ENCODE measurements around the gene ANKRD29.
A peak's percentile ranks its signal among the peaks of the same experiment; 100 is the strongest.
"Not testable (repeated sequence)": the region's sequence is repeated elsewhere in the genome, so short reads cannot be mapped to it uniquely, and the experiment has no call there.

The ANKRD29 gene

DNA sequence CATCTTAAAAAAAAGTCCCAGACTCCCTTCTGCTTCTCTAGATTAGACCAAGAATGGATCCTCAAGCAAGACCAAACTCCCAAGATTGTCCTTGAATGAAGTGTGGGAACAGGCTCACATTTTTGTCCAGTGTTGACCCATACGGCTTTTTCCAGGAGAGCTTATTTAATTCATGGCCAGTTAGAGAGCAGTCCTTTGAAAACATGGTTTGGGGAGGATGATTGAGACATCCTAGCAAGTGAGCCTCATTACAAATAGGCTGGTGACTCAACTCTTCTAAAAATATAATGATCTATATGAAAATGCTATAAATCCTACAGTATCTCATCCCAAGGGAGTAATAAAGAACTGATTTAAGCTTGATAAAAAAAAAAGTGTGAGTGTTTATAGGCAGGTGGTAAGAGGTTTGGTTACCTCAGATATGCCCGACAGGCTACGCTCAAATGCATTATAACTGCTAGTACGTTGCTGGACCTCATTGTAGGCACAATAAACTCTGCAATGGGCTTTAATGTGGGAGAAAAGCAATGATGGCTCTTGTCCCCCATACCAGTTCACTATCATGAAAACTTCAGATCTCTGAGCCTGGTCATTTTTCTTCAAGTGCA, 17.0 kb downstream of the ANKRD29 start:
- no peak for DNase-seq (ENCODE audit: low spot score)

DNA sequence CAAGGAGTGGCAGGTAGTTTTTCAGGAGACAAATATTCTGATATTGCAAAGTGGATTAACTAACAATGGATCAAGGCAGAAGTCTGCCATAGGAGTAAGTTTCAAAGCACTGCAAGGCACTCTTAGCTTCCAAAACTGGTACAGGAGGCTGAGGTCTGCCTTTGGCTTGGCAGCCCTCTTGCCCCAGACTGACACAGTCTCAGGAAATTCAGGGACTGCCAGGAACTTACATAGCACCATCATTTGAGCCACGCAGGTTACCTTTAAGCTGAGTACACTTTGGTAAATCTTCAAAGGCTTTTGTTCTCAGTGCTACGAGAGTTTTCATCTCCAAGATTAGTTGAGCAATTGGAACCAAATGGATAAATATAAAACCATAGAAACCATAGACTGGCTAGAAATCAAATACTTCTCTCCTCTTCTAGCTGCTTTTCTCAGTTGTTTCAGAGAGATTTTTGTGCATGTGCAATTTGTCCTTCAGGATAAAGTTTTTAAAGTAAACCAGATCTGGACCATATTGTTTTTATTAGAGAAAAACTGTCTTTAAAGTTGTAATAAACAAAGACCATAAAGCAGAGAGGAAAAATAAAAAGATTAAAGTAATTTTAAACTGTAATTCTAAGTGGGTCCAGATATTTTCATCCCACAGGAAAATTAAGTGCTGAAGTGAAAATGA, 18.8 kb downstream of the ANKRD29 start:
- DNase-seq (ENCODE audit: low spot score): no peak

GRCh38 chr18:23641937-23642666, 20.6 kb downstream of the ANKRD29 start:
- DNase-seq (ENCODE audit: low spot score): no peak

GRCh38 chr18:23641143-23641720, 21.5 kb downstream of the ANKRD29 start:
- no peak for DNase-seq (ENCODE audit: low spot score)

- DNase-seq (ENCODE audit: low spot score): no peak
Measured at GRCh38 chr18:23640052-23640451, 22.7 kb downstream of the ANKRD29 start.

- not testable (repeated sequence) for DNase-seq (ENCODE audit: low spot score)
Measured at GRCh38 chr18:23636433-23636832, 26.3 kb downstream of the ANKRD29 start.

DNA sequence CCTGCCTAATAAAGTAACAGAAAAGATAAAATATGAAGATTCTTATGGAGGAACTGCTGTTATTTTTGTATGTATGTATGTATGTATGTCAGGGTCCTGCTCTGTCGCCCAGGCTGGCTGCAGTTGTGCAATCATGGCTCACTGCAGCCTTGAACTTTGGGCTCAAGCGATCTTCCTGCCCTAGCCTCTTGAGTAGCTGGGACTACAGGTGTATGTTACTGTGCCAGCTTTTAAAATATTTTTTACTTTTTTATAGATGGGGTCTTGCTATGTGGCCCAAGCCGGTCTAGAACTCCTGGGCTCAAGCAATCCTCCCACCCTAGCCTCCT, 26.7 kb downstream of the ANKRD29 start:
- DNase-seq (ENCODE audit: low spot score): no peak

- DNase-seq (ENCODE audit: low spot score): no peak
Measured at GRCh38 chr18:23635283-23636070, 27.2 kb downstream of the ANKRD29 start.

- no peak for DNase-seq (ENCODE audit: low spot score)
Measured at GRCh38 chr18:23634692-23635091, 28.0 kb downstream of the ANKRD29 start.

DNA sequence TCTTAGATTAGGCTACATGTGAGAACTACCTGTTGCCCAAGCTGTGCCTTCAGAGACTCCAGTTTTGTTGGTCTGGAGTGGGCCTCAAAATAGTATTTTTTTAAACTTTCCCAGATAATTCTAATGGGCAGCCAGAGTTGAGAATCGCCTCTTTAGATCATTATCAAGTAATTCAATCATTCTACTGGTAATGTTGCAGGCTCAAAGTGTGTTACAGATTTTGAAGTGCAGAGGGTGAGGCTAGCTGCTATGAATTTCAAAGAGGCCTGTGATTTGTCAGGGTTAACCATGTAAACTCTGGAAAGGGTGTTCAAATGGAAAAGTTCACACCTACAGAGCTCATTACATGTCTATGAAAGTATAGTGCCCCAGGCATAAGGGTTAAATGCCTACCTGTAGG, 30.1 kb downstream of the ANKRD29 start:
- no peak for DNase-seq (ENCODE audit: low spot score)

DNA sequence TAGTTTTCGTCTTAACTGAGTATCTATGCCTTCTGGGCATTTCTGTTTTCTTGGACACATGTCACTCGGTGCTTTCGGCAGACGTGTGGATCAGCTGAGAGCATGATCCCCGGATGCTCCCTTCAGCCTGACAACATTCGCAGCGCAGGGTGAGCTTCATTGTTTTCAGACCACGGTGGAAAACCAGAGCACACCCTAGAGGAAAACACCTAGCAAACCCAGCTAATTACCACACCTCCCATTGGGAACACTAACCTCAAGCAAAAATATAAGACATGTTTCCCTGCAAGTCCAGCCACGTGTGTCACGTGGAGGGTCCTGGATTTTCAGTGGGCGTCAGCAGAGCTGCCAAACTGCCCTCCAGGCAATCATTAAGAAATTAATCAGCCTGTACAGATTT, 31.0 kb downstream of the ANKRD29 start:
- DNase-seq (ENCODE audit: low spot score): no peak

GRCh38 chr18:23631312-23631711, 31.4 kb downstream of the ANKRD29 start:
- no peak for DNase-seq (ENCODE audit: low spot score)

- no peak for DNase-seq (ENCODE audit: low spot score)
Measured at GRCh38 chr18:23629444-23629946, 33.2 kb downstream of the ANKRD29 start.

DNA sequence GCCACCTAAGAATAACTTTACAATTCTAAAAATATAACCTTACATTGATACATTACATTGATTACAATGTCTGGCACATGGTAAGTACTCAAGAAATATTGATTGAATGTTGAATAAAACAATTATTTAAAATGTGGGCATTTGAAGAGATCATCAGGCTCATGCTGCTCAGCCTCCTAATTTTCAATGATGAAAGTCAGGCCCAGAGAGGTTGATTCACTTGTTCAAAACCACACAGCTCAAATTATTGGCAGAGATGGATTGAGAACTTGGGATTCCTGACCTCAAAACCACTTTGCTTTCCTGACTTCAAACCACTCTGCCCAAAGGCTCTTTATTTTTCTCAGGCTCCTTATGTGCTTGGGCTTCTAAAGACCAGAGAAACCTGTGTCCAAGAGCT, 34.7 kb downstream of the ANKRD29 start:
- DNase-seq (ENCODE audit: low spot score): no peak

GRCh38 chr18:23627321-23627720, 35.4 kb downstream of the ANKRD29 start:
- peak; percentile 11 for DNase-seq (ENCODE audit: low spot score)

DNA sequence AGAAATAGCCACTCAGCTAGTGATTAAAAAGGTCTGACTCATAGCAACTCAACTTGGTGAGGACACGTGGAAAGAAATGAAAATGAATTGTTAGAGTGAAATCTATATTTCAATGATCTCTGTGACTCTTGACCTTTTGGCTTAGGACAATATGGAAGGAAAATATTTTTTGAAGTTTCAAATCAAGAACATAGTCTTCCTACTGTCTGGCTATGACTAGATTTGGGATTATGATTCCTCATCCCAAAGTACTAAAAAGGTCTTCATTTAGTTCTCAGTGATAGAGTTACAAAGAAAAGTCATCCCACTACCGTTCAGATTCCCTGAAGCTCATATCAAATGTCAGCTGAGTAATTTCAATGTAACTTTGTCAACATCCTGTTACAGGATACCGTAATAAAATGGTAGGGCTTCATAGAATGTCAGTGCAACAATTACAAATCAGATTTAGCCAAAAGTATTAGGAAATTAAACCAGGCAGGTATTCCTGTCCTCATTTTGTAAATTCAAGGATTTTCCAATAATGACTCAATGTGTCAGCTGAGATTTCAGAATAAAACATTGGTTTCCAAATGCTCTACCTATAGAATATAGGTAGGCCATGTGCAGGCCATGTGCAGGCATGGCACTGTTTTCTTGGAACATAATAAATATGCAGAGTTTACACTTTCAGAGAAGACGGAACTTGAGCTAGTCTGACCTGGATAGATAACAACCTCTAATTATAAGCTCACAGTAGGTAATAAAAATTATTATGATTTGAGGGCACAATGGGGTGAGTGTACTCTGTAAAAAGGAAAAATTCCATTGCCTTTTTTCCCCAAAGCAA, 36.0 kb downstream of the ANKRD29 start:
- DNase-seq (ENCODE audit: low spot score): peak; percentile 67

GRCh38 chr18:23623040-23623439, 39.7 kb downstream of the ANKRD29 start:
- no peak for DNase-seq (ENCODE audit: low spot score)

- peak; percentile 5 for DNase-seq (ENCODE audit: low spot score)
Measured at GRCh38 chr18:23619388-23619881, 43.3 kb downstream of the ANKRD29 start.

DNA sequence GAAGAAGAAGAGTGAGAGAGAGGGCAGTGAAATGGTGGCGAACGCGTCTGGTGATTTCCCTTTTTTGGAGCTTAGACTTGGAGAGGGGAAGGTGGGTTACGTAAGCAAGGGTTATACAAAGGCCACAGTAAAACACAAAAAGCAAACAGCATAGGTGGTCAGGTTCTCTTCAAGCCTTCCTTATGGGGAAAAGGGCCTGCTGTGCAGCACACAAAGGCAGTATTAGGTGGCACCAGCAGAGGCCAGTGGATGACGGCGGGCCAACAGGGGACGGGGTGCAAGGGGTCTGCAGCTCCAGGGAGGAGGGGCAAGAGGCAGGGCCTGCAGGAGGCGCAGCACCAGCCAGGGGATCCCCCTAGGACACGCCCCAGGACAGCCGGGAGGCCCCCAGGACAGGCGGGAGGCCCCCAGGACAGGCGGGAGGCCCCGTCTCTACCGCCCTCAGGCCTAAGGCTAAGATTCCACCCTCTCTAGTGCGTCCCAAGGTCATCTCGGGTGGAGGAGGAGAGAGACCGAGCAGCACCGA, 43.8 kb downstream of the ANKRD29 start:
- no peak for DNase-seq (ENCODE audit: low spot score)

DNA sequence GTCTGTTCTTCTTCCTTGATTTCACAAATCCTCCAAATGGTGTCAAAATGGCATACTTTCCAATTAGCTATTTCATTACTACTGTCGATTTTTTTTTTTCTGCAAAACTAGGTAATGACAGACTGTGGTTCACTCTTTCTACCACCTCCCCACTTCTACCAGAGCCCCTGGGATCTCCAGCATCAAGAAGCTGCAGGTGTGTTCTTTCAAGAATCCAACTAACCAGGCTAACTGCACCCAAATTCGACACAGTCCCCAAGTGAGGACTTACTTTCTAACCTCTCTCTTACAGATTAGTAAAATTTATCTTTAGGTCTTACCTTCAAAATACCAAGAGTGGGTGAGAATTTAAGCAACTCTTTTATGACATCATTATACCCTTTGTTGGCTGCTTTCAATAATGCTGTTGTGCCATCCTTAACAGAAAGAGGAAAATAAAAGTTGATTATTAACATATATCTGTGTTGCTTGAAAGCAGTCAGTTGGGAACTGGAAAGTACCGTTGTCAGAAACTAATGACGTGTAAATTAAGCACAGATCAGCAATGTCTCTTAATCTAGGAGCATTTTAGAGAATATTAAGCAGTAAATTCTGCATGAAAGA, 45.2 kb downstream of the ANKRD29 start:
- no peak for DNase-seq (ENCODE audit: low spot score)
